Left lung (tissue), 10 donors: ENCODE results near the gene TEAD1. TPM values are rescaled to one million over a fixed set of nuclear protein-coding genes. Genes with fewer than 3 reads are reported as not detected.

ENCODE experiments used
- ATAC-seq: fragments of 200-7000 bp; cut with Tn5 transposase; one replicate; pipeline ENCODE4 v1.9.1; 2020; ENCODE audit warnings: moderate library complexity
- DNase-seq, 4 donors: peaks; one replicate each; pipeline ENCODE4 v3.0.0-alpha.2; 2013 to 2020
- H3K27ac ChIP-seq, 2 donors: fragments of 200-600 bp; sonication (generic) in 1 of 2; one replicate each; pipeline versions ENCODE4 v1.5.0 to v1.8.0; 2020 to 2021
- H3K27me3 ChIP-seq, 2 donors: fragments of 200-600 bp; sonication (generic) in 1 of 2; one replicate each; pipeline versions ENCODE4 v1.5.0 to v1.8.0; 2020 to 2021
- H3K36me3 ChIP-seq, 2 donors: fragments of 200-600 bp; sonication (generic) in 1 of 2; one replicate each; pipeline versions ENCODE4 v1.5.0 to v1.8.0; 2020 to 2021
- H3K4me1 ChIP-seq, 2 donors: fragments of 200-600 bp; one replicate each; pipeline ENCODE4 v1.8.0; 2021
- H3K4me3 ChIP-seq, 2 donors: fragments of 200-600 bp; sonication (generic) in 1 of 2; one replicate each; pipeline versions ENCODE4 v1.5.0 to v1.8.0; 2020 to 2021; ENCODE audit warnings: mild to moderate bottlenecking in 1 of 2
- H3K9me3 ChIP-seq, 2 donors: fragments of 200-600 bp; sonication (generic) in 1 of 2; one replicate each; pipeline versions ENCODE4 v1.5.0 to v1.8.0; 2020 to 2021
- CTCF ChIP-seq, 2 donors: fragments of 200-600 bp; sonication (generic) in 1 of 2; IDR thresholded peaks; one replicate each; pipeline versions ENCODE4 v1.5.0 to v1.8.0; 2021; ENCODE audit warnings: antibody characterized with exemption in 2 of 2
- intact Hi-C, 2 donors: fragments of 100-400 bp; cut with DNase I; formaldehyde crosslinking; loops; one replicate each; pipeline versions ENCODE4 v1.11.2 to v1.14.2; 2022
- polyA plus RNA-seq, 6 donors: library from polyadenylated mRNA; unstranded; fragments of 120-200 nt; gene quantifications; one replicate each; pipeline ENCODE4 v1.2.1, GENCODE V29; 2013; ENCODE audit not compliant: insufficient read length in 6 of 6
- total RNA-seq, 2 donors: library from RNA; stranded (reverse); fragmentation: NEBNext Ultra II Directional; extraction: Animal tissue kit (Norgen Biotek cat#: 25700); gene quantifications; one replicate each; pipeline ENCODE4 v1.2.1, GENCODE V29; 2021
- donor health status: DM: no; HTN: yes; CAD: no.
- donor health status: DM: no; HTN: no; CAD: no.

The TEAD1 gene
- total and polyA plus RNA-seq, 8 donors: 58.1 to 106 (median 86.9) TPM

DNA sequence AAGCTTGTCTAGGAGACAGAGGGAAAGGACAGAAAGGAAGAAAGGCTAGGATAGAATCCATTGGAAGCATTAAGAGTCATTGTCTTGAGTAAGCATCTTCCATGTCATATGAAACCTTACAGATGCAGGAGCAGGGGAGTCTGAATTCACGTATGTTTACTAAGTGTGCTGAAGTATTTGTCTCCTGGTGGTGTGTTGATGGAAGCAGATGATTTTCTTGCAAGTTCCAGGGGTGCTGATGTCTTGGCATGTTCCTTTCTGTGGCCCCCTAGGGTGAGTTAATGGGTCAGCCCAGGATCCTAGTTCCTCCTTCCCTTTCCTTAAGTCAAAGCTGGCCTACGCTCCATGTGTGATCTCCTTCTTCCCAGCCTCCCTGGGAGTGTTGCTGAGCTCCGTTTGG is 110.2 kb downstream of the TEAD1 start:
- intact Hi-C loops: no loop called here
- H3K27ac ChIP-seq: no peak overlapping the region
- no peaks in the 10 kb centered on the region for H3K36me3 ChIP-seq
- no peaks in the 10 kb centered on the region for H3K27me3 ChIP-seq
- DNase-seq (no peak), ATAC-seq (no peak)
- no peaks in the 10 kb centered on the region for H3K9me3 ChIP-seq
- H3K4me1 ChIP-seq: no peaks in the 10 kb centered on the region
- H3K4me3 ChIP-seq: no peak overlapping the region
- no peak for TF ChIP-seq CTCF (IDR thresholded peaks at IDR 0.05)

- H3K27me3 ChIP-seq: no peaks in the 10 kb centered on the region
- TF ChIP-seq CTCF (IDR thresholded peaks at IDR 0.05): no peak
- H3K4me1 ChIP-seq: no peaks in the 10 kb centered on the region
- intact Hi-C loops: no loop called here
- H3K4me3 ChIP-seq: no peak overlapping the region
- no peak for DNase-seq
- ATAC-seq: no peak
- no peaks in the 10 kb centered on the region for H3K36me3 ChIP-seq
- H3K9me3 ChIP-seq: no peaks in the 10 kb centered on the region
- H3K27ac ChIP-seq: no peak overlapping the region
Observed at GRCh38 chr11:12784987-12785386, 110.8 kb downstream of the TEAD1 start.

DNA sequence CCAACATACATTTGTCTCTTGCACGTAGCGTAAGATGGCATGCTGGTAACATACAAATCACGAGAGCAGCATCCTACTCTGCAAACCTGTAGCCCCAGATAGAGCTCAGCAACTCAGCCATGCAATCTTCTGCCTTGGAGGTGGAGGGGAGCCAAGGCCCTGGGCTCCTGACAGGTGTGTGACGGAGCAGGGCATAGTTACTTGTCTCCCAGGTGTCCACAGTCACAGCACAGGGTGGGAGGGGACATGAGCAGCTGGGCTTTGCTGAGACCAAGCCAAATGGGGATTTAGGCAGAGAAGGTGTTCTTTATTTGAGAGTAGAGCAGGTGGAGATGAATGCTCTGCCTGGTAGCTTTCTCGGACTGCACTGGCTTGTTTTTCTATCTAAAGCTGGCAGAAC is 111.7 kb downstream of the TEAD1 start:
- intact Hi-C loops: no loop called here
- no peaks in the 10 kb centered on the region for H3K27me3 ChIP-seq
- DNase-seq (no peak), ATAC-seq (no peak)
- no peaks in the 10 kb centered on the region for H3K4me1 ChIP-seq
- H3K36me3 ChIP-seq: no peaks in the 10 kb centered on the region
- TF ChIP-seq CTCF (IDR thresholded peaks at IDR 0.05): no peak
- no peak overlapping the region for H3K4me3 ChIP-seq
- no peaks in the 10 kb centered on the region for H3K9me3 ChIP-seq
- no peak overlapping the region for H3K27ac ChIP-seq

- Histone ChIP-seq H3K27me3 (no peaks in the 10 kb centered on the region), H3K27ac (no peak overlapping the region), H3K9me3 (no peaks in the 10 kb centered on the region), H3K4me3 (no peak overlapping the region), H3K4me1 (no peaks in the 10 kb centered on the region), H3K36me3 (no peaks in the 10 kb centered on the region)
- intact Hi-C loops: no loop called here
- DNase-seq (no peak), ATAC-seq (no peak)
- no peak for TF ChIP-seq CTCF (IDR thresholded peaks at IDR 0.05)
Observed at GRCh38 chr11:12786450-12786849, 112.2 kb downstream of the TEAD1 start.

DNA sequence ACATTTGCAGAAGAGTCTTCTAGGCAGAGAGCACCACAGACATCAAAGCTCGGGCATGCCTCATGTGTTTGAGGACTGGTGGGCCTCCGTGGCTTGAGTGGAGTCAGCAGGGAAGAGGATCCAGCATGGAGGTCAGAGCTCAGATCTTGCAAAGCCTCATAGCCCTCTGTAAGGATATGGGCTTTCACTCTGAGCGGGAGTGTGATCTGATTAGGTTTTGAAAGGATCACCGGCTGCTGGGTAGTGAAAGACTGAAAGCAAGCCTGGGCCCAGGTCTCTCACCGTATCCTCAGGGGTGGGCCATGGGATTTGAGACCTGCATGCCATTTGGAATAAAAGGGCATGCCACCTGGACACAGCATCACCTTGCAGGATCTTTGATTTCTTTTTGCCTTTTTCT is 112.7 kb downstream of the TEAD1 start:
- Histone ChIP-seq H3K9me3 (no peaks in the 10 kb centered on the region), H3K27me3 (no peaks in the 10 kb centered on the region), H3K4me3 (no peak overlapping the region), H3K4me1 (no peaks in the 10 kb centered on the region), H3K36me3 (no peaks in the 10 kb centered on the region), H3K27ac (no peak overlapping the region)
- TF ChIP-seq CTCF (IDR thresholded peaks at IDR 0.05): no peak
- intact Hi-C loops: no loop called here
- ATAC-seq: no peak
- no peak for DNase-seq
